IPS-18a (cell line): ENCODE measurements around the gene ZNF81.
"Not testable (repeated sequence)": the region's sequence is repeated elsewhere in the genome, so short reads cannot be mapped to it uniquely, and the experiment has no call there.

ENCODE experiments used
- H3K27ac ChIP-seq: one replicate; pipeline ENCODE4 v1.5.1; 2013; ENCODE audit warnings: low read length
- H3K27me3 ChIP-seq: one replicate; pipeline ENCODE4 v1.6.1; 2013; ENCODE audit warnings: mild to moderate bottlenecking, low read length; ENCODE audit not compliant: control insufficient read depth, insufficient read depth
- H3K36me3 ChIP-seq: one replicate; pipeline ENCODE4 v1.6.1; 2013; ENCODE audit warnings: low read depth, low read length; ENCODE audit not compliant: control insufficient read depth
- H3K4me1 ChIP-seq: one replicate; pipeline ENCODE4 v1.6.1; 2013; ENCODE audit warnings: low read depth, low read length; ENCODE audit not compliant: control insufficient read depth
- H3K4me3 ChIP-seq: one replicate; pipeline ENCODE4 v1.5.1; 2013; ENCODE audit warnings: low read length
- H3K9ac ChIP-seq: one replicate; pipeline ENCODE4 v1.6.1; 2013; ENCODE audit warnings: mild to moderate bottlenecking, low read length, moderate library complexity
- H3K9me3 ChIP-seq: one replicate; pipeline ENCODE4 v1.6.1; 2013; ENCODE audit warnings: low read depth, low read length; ENCODE audit not compliant: control insufficient read depth

Gene ZNF81

GRCh38 chrX:47836164-47837072 lies at the start of gene ZNF81:
ZNF81 (plus strand) TSS chrX:47836902; CDS start chrX:47846268, 9,366 bp downstream.
- no peaks in the 10 kb centered on the region for H3K27me3 ChIP-seq

GRCh38 chrX:47796433-47796906 lies 40.2 kb upstream of the ZNF81 start:
- H3K4me3 ChIP-seq = no peak overlapping the region
- H3K4me1 ChIP-seq = no peaks in the 10 kb centered on the region
- no peak overlapping the region for H3K9ac ChIP-seq
- peaks cover 22% of the 10 kb centered on the region for H3K9me3 ChIP-seq
- no peak overlapping the region for H3K27ac ChIP-seq
- H3K27me3 ChIP-seq = no peaks in the 10 kb centered on the region
- H3K36me3 ChIP-seq = no peaks in the 10 kb centered on the region

More at GRCh38 chrX:47836164-47837072, at the start of gene ZNF81:
- Histone ChIP-seq H3K9me3 (no peaks in the 10 kb centered on the region), H3K36me3 (no peaks in the 10 kb centered on the region), H3K4me3 (peak within 1 kb of the TSS; percentile 67), H3K4me1 (no peaks in the 10 kb centered on the region), H3K9ac (peak within 1 kb of the TSS; percentile 70), H3K27ac (peak within 1 kb of the TSS; percentile 70)

- H3K27me3 ChIP-seq = no peaks in the 10 kb centered on the region
These were observed 39.6 kb upstream of the ZNF81 start for GRCh38 chrX:47797084-47797483.

GRCh38 chrX:47798861-47799260 lies 37.8 kb upstream of the ZNF81 start:
- H3K36me3 ChIP-seq = no peaks in the 10 kb centered on the region
- no peak overlapping the region for H3K27ac ChIP-seq
- H3K9me3 ChIP-seq = peaks cover 30% of the 10 kb centered on the region
- H3K4me3 ChIP-seq = no peak overlapping the region
- no peak overlapping the region for H3K9ac ChIP-seq
- no peaks in the 10 kb centered on the region for H3K4me1 ChIP-seq
- H3K27me3 ChIP-seq = no peaks in the 10 kb centered on the region

More at GRCh38 chrX:47797084-47797483, 39.6 kb upstream of the ZNF81 start:
- no peak overlapping the region for H3K27ac ChIP-seq
- H3K9ac ChIP-seq = no peak overlapping the region
- H3K4me1 ChIP-seq = no peaks in the 10 kb centered on the region
- no peaks in the 10 kb centered on the region for H3K36me3 ChIP-seq
- no peak overlapping the region for H3K4me3 ChIP-seq
- H3K9me3 ChIP-seq = peaks cover 24% of the 10 kb centered on the region

- Histone ChIP-seq H3K27ac (no peak overlapping the region), H3K4me3 (no peak overlapping the region)
These were observed 34.1 kb upstream of the ZNF81 start for GRCh38 chrX:47802589-47802988.

GRCh38 chrX:47803103-47803502 lies 33.6 kb upstream of the ZNF81 start:
- not testable (repeated sequence) for H3K27me3 ChIP-seq, H3K4me3 ChIP-seq

More at GRCh38 chrX:47802589-47802988, 34.1 kb upstream of the ZNF81 start:
- H3K9me3 ChIP-seq = peaks cover 24% of the 10 kb centered on the region
- H3K4me1 ChIP-seq = no peaks in the 10 kb centered on the region
- no peaks in the 10 kb centered on the region for H3K36me3 ChIP-seq
- no peaks in the 10 kb centered on the region for H3K27me3 ChIP-seq
- H3K9ac ChIP-seq = no peak overlapping the region

GRCh38 chrX:47804315-47804714 lies 32.4 kb upstream of the ZNF81 start:
- H3K36me3 ChIP-seq = no peaks in the 10 kb centered on the region
- no peak overlapping the region for H3K9ac ChIP-seq
- no peak overlapping the region for H3K4me3 ChIP-seq
- no peaks in the 10 kb centered on the region for H3K27me3 ChIP-seq
- H3K27ac ChIP-seq = no peak overlapping the region
- H3K9me3 ChIP-seq = peaks cover 19% of the 10 kb centered on the region
- no peaks in the 10 kb centered on the region for H3K4me1 ChIP-seq

More at GRCh38 chrX:47803103-47803502, 33.6 kb upstream of the ZNF81 start:
- not testable (repeated sequence) for H3K9ac ChIP-seq, H3K36me3 ChIP-seq, H3K4me1 ChIP-seq, H3K27ac ChIP-seq
- H3K9me3 ChIP-seq = peaks cover 20% of the 10 kb centered on the region

GRCh38 chrX:47805844-47806243 lies 30.9 kb upstream of the ZNF81 start:
- H3K36me3 ChIP-seq, H3K4me3 ChIP-seq, H3K4me1 ChIP-seq, H3K27ac ChIP-seq, H3K9ac ChIP-seq, H3K27me3 ChIP-seq: not testable (repeated sequence)
- H3K9me3 ChIP-seq = peaks cover 13% of the 10 kb centered on the region

GRCh38 chrX:47806415-47807271 lies 30.1 kb upstream of the ZNF81 start:
- not testable (repeated sequence) for H3K27me3 ChIP-seq, H3K9ac ChIP-seq, H3K4me3 ChIP-seq, H3K36me3 ChIP-seq, H3K27ac ChIP-seq, H3K4me1 ChIP-seq
- H3K9me3 ChIP-seq = peaks cover 13% of the 10 kb centered on the region

- H3K4me1 ChIP-seq, H3K4me3 ChIP-seq, H3K9me3 ChIP-seq, H3K27ac ChIP-seq, H3K27me3 ChIP-seq, H3K9ac ChIP-seq, H3K36me3 ChIP-seq: not testable (repeated sequence)
These were observed 29.5 kb upstream of the ZNF81 start for GRCh38 chrX:47807272-47807538.

GRCh38 chrX:47807548-47807947 lies 29.2 kb upstream of the ZNF81 start:
- H3K27ac ChIP-seq = no peak overlapping the region
- H3K9me3 ChIP-seq = peaks cover 6% of the 10 kb centered on the region
- H3K9ac ChIP-seq = no peak overlapping the region
- H3K36me3 ChIP-seq = no peaks in the 10 kb centered on the region
- no peaks in the 10 kb centered on the region for H3K4me1 ChIP-seq
- no peaks in the 10 kb centered on the region for H3K27me3 ChIP-seq
- no peak overlapping the region for H3K4me3 ChIP-seq
